Endothelial cell of umbilical vein (primary cell): ENCODE measurements around the gene USP7. TPM values are rescaled to one million over a fixed set of nuclear protein-coding genes. Genes with fewer than 3 reads are reported as not detected.

ENCODE experiments used
- BruUV-seq: library from RNA; stranded (reverse); fragments of 400-500 nt; replicated peaks from 2 replicates; lab custom pipeline; 2021; lab: Mats Ljungman, UMichigan
- CTCF ChIA-PET: fragments of 300-600, 350-600 bp; sonication (Branson Sonifier 250); formaldehyde crosslinking; loops from one replicate; lab custom pipeline; 2021; ENCODE audit warnings: antibody characterized with exemption, inconsistent platforms; lab: Charles Lee
- POLR2A ChIA-PET: fragments of 300-600, 350-600 bp; sonication (Branson Sonifier 250); formaldehyde crosslinking; loops from one replicate; lab custom pipeline; 2021; ENCODE audit warnings: antibody characterized with exemption, inconsistent platforms; lab: Charles Lee
- DNase-seq: peaks from one replicate; pipeline ENCODE4 v3.0.0-alpha.2; 2011; ENCODE audit warnings: low read depth, low spot score
- FAIRE-seq: peaks from 2 replicates; lab custom pipeline; 2011; peaks lifted over from hg19 to GRCh38; lab: Jason Lieb, UNC
- H2AFZ ChIP-seq: 2 replicates; pipeline ENCODE4 v1.6.0; 2012; ENCODE audit warnings: low read depth, low read length, control low read depth, inconsistent platforms
- H3K27ac ChIP-seq: 2 replicates; pipeline ENCODE4 v1.5.1; 2011; ENCODE audit warnings: low read depth, mild to moderate bottlenecking, control low read depth, low read length, moderate library complexity; ENCODE audit not compliant: insufficient read depth
- H3K27me3 ChIP-seq, 2 experiments: 2 replicates each; pipeline versions ENCODE4 v1.6.0 to v1.6.1; 2011; ENCODE audit warnings: low read length in 2 of 2, mixed read lengths in 1 of 2; ENCODE audit not compliant: control insufficient read depth in 2 of 2, insufficient read depth in 2 of 2
- H3K36me3 ChIP-seq, 2 experiments: 2 replicates in 1 of 2; 3 replicates in 1 of 2; pipeline ENCODE4 v1.5.1; 2011; ENCODE audit warnings: low read length in 2 of 2, mild to moderate bottlenecking in 1 of 2, moderate library complexity in 1 of 2; ENCODE audit not compliant: control insufficient read depth in 2 of 2, insufficient read depth in 2 of 2; ENCODE audit errors: extremely low read depth in 1 of 2
- H3K4me1 ChIP-seq: 3 replicates; pipeline ENCODE4 v1.5.1; 2011; ENCODE audit warnings: mild to moderate bottlenecking, low read length; ENCODE audit not compliant: control insufficient read depth, insufficient read depth; ENCODE audit errors: extremely low read depth
- H3K4me2 ChIP-seq: 2 replicates; pipeline ENCODE4 v1.6.1; 2011; ENCODE audit warnings: low read length, control low read depth, mixed read lengths; ENCODE audit not compliant: insufficient read depth
- H3K4me3 ChIP-seq, 3 experiments: fragments of 200-600 bp in 1 of 3; sonication (generic), shearing (Covaris generic) in 1 of 3; replicated peaks in 1 of 3; 2 replicates each; pipeline ENCODE4 v1.5.1; 2011 to 2016; ENCODE audit warnings: control low read depth in 3 of 3, low read length in 3 of 3, mild to moderate bottlenecking in 2 of 3, inconsistent platforms in 1 of 3, low read depth in 1 of 3, moderate library complexity in 1 of 3; ENCODE audit not compliant: insufficient read depth in 1 of 3
- H3K79me2 ChIP-seq: 2 replicates; pipeline ENCODE4 v1.6.0; 2012; ENCODE audit warnings: low read length, inconsistent platforms; ENCODE audit not compliant: control insufficient read depth, insufficient read depth
- H3K9ac ChIP-seq: replicated peaks from 2 replicates; pipeline ENCODE3; 2011; ENCODE audit warnings: low read length, control low read depth; ENCODE audit not compliant: insufficient read depth; ENCODE audit errors: extremely low read depth
- H3K9me1 ChIP-seq: replicated peaks from 3 replicates; pipeline ENCODE4 v1.6.0; 2011; ENCODE audit warnings: mild to moderate bottlenecking, low read length; ENCODE audit not compliant: control insufficient read depth, insufficient read depth; ENCODE audit errors: extremely low read depth
- H3K9me3 ChIP-seq: replicated peaks from 2 replicates; pipeline ENCODE4 v1.5.1; 2012; ENCODE audit warnings: low read length, inconsistent platforms; ENCODE audit not compliant: control insufficient read depth, insufficient read depth
- H4K20me1 ChIP-seq: replicated peaks from 2 replicates; pipeline ENCODE3; 2011; ENCODE audit warnings: mild to moderate bottlenecking, low read length; ENCODE audit not compliant: control insufficient read depth, insufficient read depth; ENCODE audit errors: extremely low read depth
- CTCF ChIP-seq, 2 donors: IDR thresholded peaks; 1 replicate in 1 of 2; 2 replicates in 1 of 2; pipeline ENCODE4 v1.5.1; 2011; ENCODE audit warnings: low read length in 2 of 2, mild to moderate bottlenecking in 2 of 2, moderate library complexity in 2 of 2, control low read depth in 1 of 2, inconsistent platforms in 1 of 2, low read depth in 1 of 2; ENCODE audit not compliant: insufficient read depth in 1 of 2; ENCODE audit errors: extremely low read depth in 1 of 2
- EZH2 ChIP-seq: IDR thresholded peaks from 2 replicates; pipeline ENCODE4 v1.6.1; 2012; ENCODE audit warnings: borderline replicate concordance, low read depth, mild to moderate bottlenecking, moderate library complexity, low read length, inconsistent platforms; ENCODE audit not compliant: severe bottlenecking
- FOS ChIP-seq: IDR thresholded peaks from 2 replicates; pipeline ENCODE4 v1.6.1; 2011; ENCODE audit warnings: mild to moderate bottlenecking, low read length, moderate library complexity, borderline replicate concordance; ENCODE audit not compliant: insufficient read depth
- GATA2 ChIP-seq: IDR thresholded peaks from 2 replicates; pipeline ENCODE4 v1.7.0; 2011; ENCODE audit warnings: low read depth, mild to moderate bottlenecking, moderate library complexity, mixed read lengths, low read length; ENCODE audit not compliant: insufficient read length, insufficient read depth
- JUN ChIP-seq: IDR thresholded peaks from 2 replicates; pipeline ENCODE4 v1.6.1; 2011; ENCODE audit warnings: borderline replicate concordance, low read depth; ENCODE audit not compliant: insufficient read length, insufficient read depth
- MAX ChIP-seq: IDR thresholded peaks from 2 replicates; pipeline ENCODE4 v1.6.1; 2011; ENCODE audit not compliant: insufficient read depth, insufficient read length
- MYC ChIP-seq: IDR thresholded peaks from one replicate; pipeline ENCODE4 v1.6.1; 2011; ENCODE audit warnings: mild to moderate bottlenecking, low read depth, low read length
- POLR2A ChIP-seq: IDR thresholded peaks from 2 replicates; pipeline ENCODE4 v1.6.1; 2012; ENCODE audit warnings: low read depth, mild to moderate bottlenecking, control low read depth, low read length
- POLR2AphosphoS5 ChIP-seq: IDR thresholded peaks from 2 replicates; pipeline ENCODE4 v1.6.1; 2012; ENCODE audit warnings: low read depth, mild to moderate bottlenecking, control low read depth, low read length, moderate library complexity; ENCODE audit not compliant: insufficient read depth
- dilution Hi-C: fragments of 300-500 bp; cut with MboI; formaldehyde crosslinking; loops from one replicate; pipeline ENCODE4 v1.15.0; 2019; ENCODE audit warnings: low sequenced_read_pairs; ENCODE audit not compliant: extremely low pct_ligation_motif_present
- intact Hi-C: fragments of 100-400 bp; cut with micrococcal nuclease; formaldehyde crosslinking; loops from one replicate; pipeline ENCODE4 v1.10.0; 2022
- polyA plus RNA-seq, 4 experiments: library from polyadenylated mRNA; depleted of rRNA in 3 of 4; stranded (reverse) in 3 of 4; unstranded in 1 of 4; fragments of >200 nt; gene quantifications; 2 replicates each; pipeline versions ENCODE4 v1.2.1 to v1.2.3, GENCODE V29; 2011 to 2012; ENCODE audit warnings: missing spikeins in 1 of 4
- total RNA-seq: library from RNA; stranded (reverse); gene quantifications from 2 replicates; pipeline ENCODE4 v1.2.3, GENCODE V29; 2021

USP7 gene
- total and polyA plus RNA-seq, 2 donors (not counting 3 experiments of a cell fraction or from before 2014, with no cell fraction given) = 17.7 to 130 TPM

DNA sequence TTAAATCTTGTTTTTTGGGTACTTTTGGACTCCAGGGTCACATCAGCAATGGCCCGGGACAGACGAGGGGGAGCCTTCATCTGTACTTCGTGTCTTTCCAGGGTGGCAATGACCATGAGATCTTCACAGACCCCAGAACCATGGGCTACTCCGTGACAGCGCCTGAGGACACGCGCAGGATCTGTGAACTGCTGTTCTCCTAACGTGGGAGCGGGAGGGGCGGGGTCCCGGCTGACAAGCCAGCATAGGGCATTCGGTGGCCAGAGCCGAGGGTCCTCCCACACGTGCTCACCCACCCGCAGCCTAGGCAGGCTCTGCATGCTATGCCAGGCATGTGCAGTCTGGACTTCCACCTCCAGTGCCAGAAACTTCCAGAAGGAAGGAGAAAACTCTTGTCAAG lies 116.1 kb downstream of the USP7 start:
- ChIA-PET POLR2A (no interaction called here), CTCF (interaction anchor here (1.6 kb wide), 1 partner anchor 32 kb away, joined by 4 read pairs; no protein-coding TSS in a partner anchor)
- DNase-seq (no peak), FAIRE-seq (no peak)
- intact Hi-C loops (no loop called here), dilution Hi-C loops (no loop called here)
- H3K79me2 ChIP-seq = peaks cover 9% of the 10 kb centered on the region
- no peak for TF ChIP-seq POLR2AphosphoS5
- H3K27ac ChIP-seq = no peak overlapping the region
- H3K27me3 ChIP-seq = no peaks in the 10 kb centered on the region
- peaks cover 23% of the 10 kb centered on the region for H3K4me1 ChIP-seq
- no peak overlapping the region for H3K4me2 ChIP-seq
- peaks cover 2 to 19% of the 10 kb centered on the region in 2 experiments for H3K36me3 ChIP-seq
- H3K9ac ChIP-seq = no peak overlapping the region
- BruUV-seq = no TSS peak
- H3K4me3 ChIP-seq = no peak overlapping the region
- no peaks in the 10 kb centered on the region for H3K9me1 ChIP-seq
- H3K9me3 ChIP-seq = no peaks in the 10 kb centered on the region
- no peak overlapping the region for H2AFZ ChIP-seq
- H4K20me1 ChIP-seq = no peaks in the 10 kb centered on the region

DNA sequence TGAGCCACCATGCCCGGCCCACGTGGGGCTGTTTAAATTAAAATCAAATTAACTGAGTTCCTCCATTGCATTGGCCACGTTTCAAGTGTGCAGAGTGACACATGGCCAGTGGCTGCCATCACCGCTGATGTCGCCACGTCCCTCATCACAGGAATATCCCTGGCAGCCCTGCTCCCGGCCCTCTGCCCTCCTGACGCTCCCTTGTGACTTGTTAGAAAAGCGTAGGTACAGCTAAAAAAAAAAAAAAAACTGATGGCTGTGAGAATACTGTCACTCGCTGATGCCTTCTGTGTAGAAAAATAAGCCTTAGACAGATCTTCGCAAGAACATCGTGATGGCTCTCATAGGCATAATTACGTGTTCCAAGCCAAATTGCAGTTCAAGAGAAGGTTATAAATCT lies 116.6 kb downstream of the USP7 start:
- H4K20me1 ChIP-seq = no peaks in the 10 kb centered on the region
- H3K27ac ChIP-seq = no peak overlapping the region
- no peaks in the 10 kb centered on the region for H3K9me1 ChIP-seq
- DNase-seq (no peak), FAIRE-seq (no peak)
- no peak overlapping the region for H3K9ac ChIP-seq
- dilution Hi-C loops (no loop called here), intact Hi-C loops (no loop called here)
- BruUV-seq = no TSS peak
- H3K79me2 ChIP-seq = peaks cover 9% of the 10 kb centered on the region
- no peak overlapping the region for H2AFZ ChIP-seq
- TF ChIP-seq POLR2AphosphoS5 (no peak), GATA2 (no peak), FOS (no peak), MAX (no peak), MYC (no peak), CTCF (IDR thresholded peaks at IDR 0.05; ENCODE audit: extremely low read depth in 1 of 2, insufficient read depth in 1 of 2, low read depth in 1 of 2, low read length in 2 of 2) (no peak), JUN (no peak), POLR2A (no peak), EZH2 (no peak)
- H3K27me3 ChIP-seq = no peaks in the 10 kb centered on the region
- POLR2A ChIA-PET = no interaction called here
- H3K4me2 ChIP-seq = no peak overlapping the region
- CTCF ChIA-PET = interaction anchor here (1.6 kb wide), 1 partner anchor 33 kb away, joined by 4 read pairs; no protein-coding TSS in a partner anchor
- H3K4me3 ChIP-seq = no peak overlapping the region
- H3K36me3 ChIP-seq = peaks cover 2 to 19% of the 10 kb centered on the region in 2 experiments
- peaks cover 23% of the 10 kb centered on the region for H3K4me1 ChIP-seq
- H3K9me3 ChIP-seq = no peaks in the 10 kb centered on the region
